Head of caudate nucleus (tissue), 42 donors: ENCODE results near the gene RBM48.
A peak's percentile ranks its signal among the peaks of the same experiment; 100 is the strongest.
"Not testable (repeated sequence)": the region's sequence is repeated elsewhere in the genome, so short reads cannot be mapped to it uniquely, and the experiment has no call there.

Source experiments
- DNase-seq, 42 donors: peaks; one replicate each; pipeline versions ENCODE4 v3.0.0 to v3.0.0-alpha.2; 2020 to 2021; ENCODE audit warnings: mixed read lengths in 7 of 42
- intact Hi-C: fragments of 100-400 bp; cut with DNase I; formaldehyde crosslinking; loops from one replicate; pipeline ENCODE4 v1.15.0; 2022

RBM48 gene

GRCh38 chr7:92528188-92528957 is at the start of gene RBM48, which contains the start of gene PEX1:
Gene RBM48 (plus strand): TSS chr7:92528795. CDS start chr7:92528814, 19 bp downstream.
Gene PEX1 (minus strand): TSS chr7:92528520. CDS start chr7:92528435, 85 bp downstream.
- intact Hi-C loops: loop anchor here (5.0 kb wide), 1 partner anchor 64 kb away; the partner anchor contains the start of gene FAM133B
- peak; percentile 90 to 99 (median 97) for DNase-seq

- intact Hi-C loops, DNase-seq: not testable (repeated sequence)
Observed at GRCh38 chr7:92479146-92479545, 49.4 kb upstream of the RBM48 start.

- intact Hi-C loops, DNase-seq: not testable (repeated sequence)
Observed at GRCh38 chr7:92483624-92484023, 45.0 kb upstream of the RBM48 start.

GRCh38 chr7:92484226-92484625 is 44.4 kb upstream of the RBM48 start:
- DNase-seq, intact Hi-C loops: not testable (repeated sequence)

- no peak for DNase-seq
- intact Hi-C loops: no loop called here
Observed at GRCh38 chr7:92485267-92485892, 43.2 kb upstream of the RBM48 start.

- intact Hi-C loops: no loop called here
- DNase-seq: no peak
Observed at GRCh38 chr7:92485974-92486373, 42.6 kb upstream of the RBM48 start.

- DNase-seq: no peak
- intact Hi-C loops: no loop called here
Observed at GRCh38 chr7:92487804-92488203, 40.8 kb upstream of the RBM48 start.

- intact Hi-C loops: no loop called here
- no peak for DNase-seq
Observed at GRCh38 chr7:92489634-92490033, 39.0 kb upstream of the RBM48 start.

GRCh38 chr7:92496876-92497275 is 31.7 kb upstream of the RBM48 start:
- intact Hi-C loops: no loop called here
- no peak for DNase-seq

- DNase-seq: no peak
- intact Hi-C loops: no loop called here
Observed at GRCh38 chr7:92498557-92498956, 30.0 kb upstream of the RBM48 start.

- DNase-seq: no peak
- intact Hi-C loops: no loop called here
Observed at GRCh38 chr7:92503767-92504166, 24.8 kb upstream of the RBM48 start.

- intact Hi-C loops: no loop called here
Observed at GRCh38 chr7:92504563-92504962, 24.0 kb upstream of the RBM48 start.

GRCh38 chr7:92506363-92506762 is 22.2 kb upstream of the RBM48 start:
- DNase-seq: no peak
- intact Hi-C loops: no loop called here

More at GRCh38 chr7:92504563-92504962, 24.0 kb upstream of the RBM48 start:
- no peak for DNase-seq

GRCh38 chr7:92508946-92509345 is 19.6 kb upstream of the RBM48 start:
- DNase-seq: no peak
- intact Hi-C loops: no loop called here

GRCh38 chr7:92513167-92513902 is 15.3 kb upstream of the RBM48 start:
- intact Hi-C loops: no loop called here
- no peak for DNase-seq

GRCh38 chr7:92517631-92518030 is 11.0 kb upstream of the RBM48 start:
- intact Hi-C loops: no loop called here
- no peak for DNase-seq

- intact Hi-C loops: no loop called here
- no peak for DNase-seq
Observed at GRCh38 chr7:92520024-92520423, 8.6 kb upstream of the RBM48 start.

- DNase-seq: no peak
- intact Hi-C loops: no loop called here
Observed at GRCh38 chr7:92523110-92523509, 5.5 kb upstream of the RBM48 start.

GRCh38 chr7:92527300-92528187 is 1.1 kb upstream of the RBM48 start:
- intact Hi-C loops: loop anchor here (5.0 kb wide), 1 partner anchor 65 kb away; the partner anchor contains the start of gene FAM133B
- DNase-seq: peak; percentile 8 to 67 (median 40)
